Liver (tissue), 9 donors: ENCODE data around the gene SHC4. TPM values are rescaled to one million over a fixed set of nuclear protein-coding genes. Genes with fewer than 3 reads are reported as not detected.

Experiments used
- DNase-seq: peaks from one replicate; pipeline ENCODE4 v3.0.0-alpha.2; 2017; ENCODE audit warnings: low spot score
- H3K27ac ChIP-seq, 2 donors: one replicate each; pipeline ENCODE4 v1.7.0; 2013; ENCODE audit warnings: inconsistent platforms in 2 of 2, low read length in 2 of 2, control low read depth in 1 of 2, low read depth in 1 of 2, mild to moderate bottlenecking in 1 of 2
- H3K27me3 ChIP-seq, 4 donors: one replicate each; pipeline versions ENCODE4 v1.6.1 to v1.7.0; 2013; ENCODE audit warnings: low read length in 3 of 4, inconsistent platforms in 1 of 4, mild to moderate bottlenecking in 1 of 4, moderate library complexity in 1 of 4; ENCODE audit not compliant: control insufficient read depth in 4 of 4, insufficient read depth in 4 of 4
- H3K36me3 ChIP-seq, 4 donors: one replicate each; pipeline versions ENCODE4 v1.6.1 to v1.7.0; 2013; ENCODE audit warnings: low read length in 3 of 4, mild to moderate bottlenecking in 3 of 4, low read depth in 1 of 4, moderate library complexity in 1 of 4; ENCODE audit not compliant: control insufficient read depth in 4 of 4, insufficient read depth in 3 of 4
- H3K4me1 ChIP-seq, 4 donors: one replicate each; pipeline versions ENCODE4 v1.6.1 to v1.7.0; 2013; ENCODE audit warnings: low read length in 3 of 4, mild to moderate bottlenecking in 3 of 4, moderate library complexity in 1 of 4; ENCODE audit not compliant: control insufficient read depth in 4 of 4, insufficient read depth in 4 of 4
- H3K4me3 ChIP-seq, 3 donors: one replicate each; pipeline versions ENCODE4 v1.6.1 to v1.7.0; 2013; ENCODE audit warnings: low read length in 3 of 3, control low read depth in 1 of 3, low read depth in 1 of 3, mild to moderate bottlenecking in 1 of 3
- H3K9ac ChIP-seq, 2 donors: one replicate each; pipeline ENCODE4 v1.7.0; 2013; ENCODE audit warnings: low read length in 2 of 2, mild to moderate bottlenecking in 2 of 2, moderate library complexity in 2 of 2, control low read depth in 1 of 2, low read depth in 1 of 2
- H3K9me3 ChIP-seq, 4 donors: one replicate each; pipeline versions ENCODE4 v1.6.1 to v1.7.0; 2013; ENCODE audit warnings: low read length in 3 of 4; ENCODE audit not compliant: control insufficient read depth in 4 of 4
- CTCF ChIP-seq: fragments of 150-350 bp; IDR thresholded peaks from 2 replicates; pipeline ENCODE4 v1.5.1; 2017; ENCODE audit warnings: improper control_type of control experiment, low read depth, low read length; ENCODE audit not compliant: missing input control
- FOXA1 ChIP-seq: IDR thresholded peaks from 2 replicates; pipeline ENCODE4 v1.6.1; 2016; ENCODE audit warnings: antibody characterized with exemption
- GABPA ChIP-seq, 2 donors: IDR thresholded peaks in 1 of 2; conservative IDR thresholded peaks in 1 of 2; 2 replicates each; pipeline ENCODE4 v1.6.1; 2016; ENCODE audit warnings: antibody characterized with exemption in 2 of 2, mild to moderate bottlenecking in 1 of 2, moderate library complexity in 1 of 2
- NR2F2 ChIP-seq: IDR thresholded peaks from 2 replicates; pipeline ENCODE4 v1.6.1; 2016; ENCODE audit warnings: antibody characterized with exemption
- RAD21 ChIP-seq, 2 donors: IDR thresholded peaks; 2 replicates each; pipeline ENCODE4 v1.6.1; 2016; ENCODE audit warnings: antibody characterized with exemption in 2 of 2, mild to moderate bottlenecking in 2 of 2
- REST ChIP-seq: IDR thresholded peaks from 2 replicates; pipeline ENCODE4 v1.6.1; 2016; ENCODE audit warnings: antibody characterized with exemption, mild to moderate bottlenecking
- RXRA ChIP-seq, 2 donors: IDR thresholded peaks; 2 replicates each; pipeline ENCODE4 v1.6.1; 2017 to 2018; ENCODE audit warnings: antibody characterized with exemption in 2 of 2, mild to moderate bottlenecking in 1 of 2
- SP1 ChIP-seq: IDR thresholded peaks from 2 replicates; pipeline ENCODE4 v1.6.1; 2018; ENCODE audit warnings: antibody characterized with exemption, mild to moderate bottlenecking
- TAF1 ChIP-seq: conservative IDR thresholded peaks from 2 replicates; pipeline ENCODE4 v1.6.1; 2016; ENCODE audit warnings: antibody characterized with exemption, mild to moderate bottlenecking
- YY1 ChIP-seq: IDR thresholded peaks from 2 replicates; pipeline ENCODE4 v1.6.1; 2016; ENCODE audit warnings: antibody characterized with exemption, mild to moderate bottlenecking
- ZBTB33 ChIP-seq: IDR thresholded peaks from 2 replicates; pipeline ENCODE4 v1.6.1; 2016; ENCODE audit warnings: antibody characterized with exemption
- WGBS: extraction: QIAGEN DNeasy Blood & Tissue Kit; methylation state at CpG from one replicate; pipeline ENCODE4 v1.1.7; 2013; 5-methylcytosine and 5-hydroxymethylcytosine counted together
- polyA plus RNA-seq, 2 donors: library from polyadenylated mRNA; stranded (reverse) in 1 of 2; unstranded in 1 of 2; fragments of 200-250 nt in 1 of 2; fragments of >200 nt in 1 of 2; fragmentation: Nextera tagmentation in 1 of 2; extraction: Ambion mirVana in 1 of 2; gene quantifications; one replicate each; pipeline versions ENCODE4 v1.2.1 to v1.2.3, GENCODE V29; 2013 to 2015
- total RNA-seq, 2 donors: library from RNA; depleted of rRNA; stranded (reverse); fragments of >200 nt; gene quantifications; one replicate each; pipeline ENCODE4 v1.2.3, GENCODE V29; 2014
- TF ChIP-seq, protein P1 (sequence below): IDR thresholded peaks from 2 replicates; pipeline ENCODE4 v1.6.1; 2016; ENCODE audit warnings: antibody characterized with exemption
- donor health status: healthy.
- donor health status: healthy.
- donor health status: healthy.
- donor health status: healthy.
- donor health status: healthy.

Gene SHC4
- total and polyA plus RNA-seq, 4 donors = under 0.01 to 0.19 (median 0.05) TPM

- Histone ChIP-seq H3K27ac (no peak overlapping the region), H3K4me1 (peaks cover 0 to 8% (median 6%) of the 10 kb centered on the region in 4 donors), H3K36me3 (peaks cover 0 to 2% (median 0%) of the 10 kb centered on the region in 4 donors), H3K9me3 (no peaks in the 10 kb centered on the region), H3K27me3 (no peaks in the 10 kb centered on the region), H3K4me3 (no peak overlapping the region), H3K9ac (no peak overlapping the region)
- TF ChIP-seq NR2F2 (no peak), SP1 (no peak)
- no peak for DNase-seq
- 92% methylated on average over 10 of the region's 10 CpGs for WGBS
Observed at GRCh38 chr15:48778331-48778730, 185.4 kb downstream of the SHC4 start.

- H3K36me3 ChIP-seq = peaks cover 0 to 2% (median 0%) of the 10 kb centered on the region in 4 donors
- TF ChIP-seq TAF1 = no peak
- TF ChIP-seq CTCF = no peak
- no peak for TF ChIP-seq REST
- no peak for TF ChIP-seq ZBTB33
- TF ChIP-seq NR2F2 = no peak
- TF ChIP-seq RAD21 (IDR thresholded peaks at IDR 0.05) = no peak
- no peak for TF ChIP-seq FOXA1
- TF ChIP-seq GABPA (IDR thresholded peaks at IDR 0.05 in 1 of 2, conservative IDR thresholded peaks at IDR 0.05 in 1 of 2) = no peak
- TF ChIP-seq, protein P1, sequence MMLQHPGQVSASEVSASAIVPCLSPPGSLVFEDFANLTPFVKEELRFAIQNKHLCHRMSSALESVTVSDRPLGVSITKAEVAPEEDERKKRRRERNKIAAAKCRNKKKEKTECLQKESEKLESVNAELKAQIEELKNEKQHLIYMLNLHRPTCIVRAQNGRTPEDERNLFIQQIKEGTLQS = no peak
- no peak for TF ChIP-seq YY1
- no peak for TF ChIP-seq RXRA (IDR thresholded peaks at IDR 0.05)
- peaks cover 0 to 8% (median 5%) of the 10 kb centered on the region in 4 donors for H3K4me1 ChIP-seq
- no peak for DNase-seq
- 83% methylated on average over 1 of the region's 1 CpG for WGBS
- no peaks in the 10 kb centered on the region for H3K9me3 ChIP-seq
- H3K4me3 ChIP-seq = no peak overlapping the region
- H3K9ac ChIP-seq = no peak overlapping the region
- no peak overlapping the region for H3K27ac ChIP-seq
- H3K27me3 ChIP-seq = no peaks in the 10 kb centered on the region
Observed at GRCh38 chr15:48777645-48778330, 185.9 kb downstream of the SHC4 start.
